ENCODE measurements around the gene GNG7.
"Not testable (repeated sequence)": the region's sequence is repeated elsewhere in the genome, so short reads cannot be mapped to it uniquely, and the experiment has no call there.

GNG7 gene

GRCh38 chr19:2546128-2547032 is 156.1 kb downstream of the GNG7 start:
- DNase-seq, result no peak

- not testable (repeated sequence) for DNase-seq
These were observed 156.9 kb downstream of the GNG7 start for GRCh38 chr19:2545416-2546127.

- DNase-seq, result no peak
These were observed 157.7 kb downstream of the GNG7 start for GRCh38 chr19:2544576-2545415.

GRCh38 chr19:2543463-2544442 is 158.7 kb downstream of the GNG7 start:
- peak; percentile 69 for DNase-seq

GRCh38 chr19:2543072-2543462 is 159.4 kb downstream of the GNG7 start:
- not testable (repeated sequence) for DNase-seq

- no peak for DNase-seq
These were observed 160.0 kb downstream of the GNG7 start for GRCh38 chr19:2542341-2543069.

- DNase-seq, result no peak
These were observed 161.6 kb downstream of the GNG7 start for GRCh38 chr19:2540646-2541454.

GRCh38 chr19:2540251-2540645 is 162.2 kb downstream of the GNG7 start:
- no peak for DNase-seq

GRCh38 chr19:2538096-2538757 is 164.3 kb downstream of the GNG7 start:
- no peak for DNase-seq

GRCh38 chr19:2537584-2537983 is 164.9 kb downstream of the GNG7 start:
- DNase-seq, result not testable (repeated sequence)

- DNase-seq, result no peak
These were observed 166.0 kb downstream of the GNG7 start for GRCh38 chr19:2536461-2536860.

GRCh38 chr19:2534423-2535013 is 168.0 kb downstream of the GNG7 start:
- no peak for DNase-seq

- no peak for DNase-seq
These were observed 168.6 kb downstream of the GNG7 start for GRCh38 chr19:2533686-2534422.

GRCh38 chr19:2533072-2533425 is 169.4 kb downstream of the GNG7 start:
- DNase-seq, result no peak

GRCh38 chr19:2532252-2533071 is 170.0 kb downstream of the GNG7 start:
- DNase-seq, result no peak

- not testable (repeated sequence) for DNase-seq
These were observed 172.6 kb downstream of the GNG7 start for GRCh38 chr19:2529942-2530341.

GRCh38 chr19:2529473-2529918 is 173.0 kb downstream of the GNG7 start:
- no peak for DNase-seq

GRCh38 chr19:2528675-2529101 is 173.8 kb downstream of the GNG7 start:
- no peak for DNase-seq

Data from KG1 (cell line).